Measurements from ENCODE around the gene MTA2.

MTA2 gene

DNA sequence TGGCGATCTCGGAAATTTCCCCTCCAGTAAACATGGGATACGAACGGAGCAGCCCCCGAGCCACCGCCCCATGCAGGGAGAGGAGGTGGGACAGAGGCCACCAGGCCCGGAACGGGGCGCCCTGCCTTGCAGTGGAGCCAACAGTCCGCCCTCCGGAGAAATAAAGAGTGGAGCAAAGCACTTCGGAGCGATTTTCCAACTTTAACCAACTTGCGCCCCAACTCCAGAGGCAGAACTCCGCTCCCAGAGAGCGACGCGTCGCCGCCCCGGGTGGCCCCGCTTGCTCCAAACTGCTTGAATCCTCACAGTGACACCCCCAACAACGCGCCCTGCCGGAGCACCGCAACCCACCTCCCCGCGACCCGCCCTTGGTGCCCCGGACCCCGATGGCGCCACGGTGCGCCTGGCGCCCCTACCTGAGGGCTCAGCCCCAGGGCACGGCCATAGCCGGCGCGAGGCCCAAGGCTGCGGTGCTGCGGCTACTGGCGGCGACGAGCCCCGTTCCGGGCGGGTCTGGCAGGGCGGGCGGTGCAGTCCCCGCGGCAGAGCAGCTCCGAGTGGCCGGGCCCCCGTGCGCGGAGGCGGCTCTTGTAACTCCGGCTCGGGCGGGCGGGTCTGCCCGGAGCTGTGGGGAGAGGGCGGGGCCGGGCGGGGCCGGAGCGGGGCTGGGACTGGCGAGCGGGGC, 55.3 kb downstream of the MTA2 start, which contains the start of gene AHNAK:
TSS of gene AHNAK (minus strand) at position 563 of the 685 bp plus-strand sequence. CDS start 10,708 bp downstream, outside the sequence.
- DNase-seq: no peak

DNA sequence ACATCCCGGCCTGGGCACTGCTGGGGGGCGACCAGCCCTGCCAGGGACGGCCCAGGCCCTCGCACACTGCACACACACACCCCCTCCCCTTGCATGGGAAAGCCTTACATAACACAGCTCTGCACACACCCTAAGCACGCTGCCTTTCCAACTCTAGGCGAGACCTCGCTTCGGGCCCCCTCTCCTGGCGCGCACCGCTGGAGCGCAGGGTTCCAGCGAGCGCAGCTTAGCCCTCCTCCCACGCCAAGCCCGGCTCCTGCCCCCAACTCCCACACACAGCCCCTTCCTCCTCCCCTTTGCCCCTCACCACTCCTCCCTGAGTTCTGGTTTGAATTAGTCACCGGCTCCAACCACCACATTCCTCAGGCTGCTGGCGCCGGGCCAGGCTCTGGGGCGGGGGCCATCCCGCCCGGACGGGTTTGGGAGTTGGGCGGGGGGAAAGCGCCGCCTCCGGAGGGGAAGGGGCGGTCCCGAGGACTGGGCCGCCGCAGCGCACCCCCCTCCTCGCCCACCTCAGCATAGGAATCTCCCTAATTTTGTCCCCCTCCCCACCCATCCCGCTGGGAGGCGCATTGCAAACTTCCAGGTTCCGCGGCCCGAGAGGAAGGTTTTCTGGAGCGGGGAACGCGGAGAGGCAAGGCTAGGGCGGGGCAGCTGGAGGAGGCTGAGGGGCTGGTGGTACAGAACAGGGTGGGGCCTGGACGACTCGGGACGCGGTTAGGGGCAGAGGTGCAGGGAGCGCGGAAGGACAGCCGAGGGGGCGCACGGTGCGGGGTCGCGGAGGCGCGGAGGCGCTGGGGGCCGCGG, 56.0 kb downstream of the MTA2 start:
- DNase-seq: no peak

- DNase-seq: no peak
Observed at GRCh38 chr11:62544581-62545436, 56.9 kb downstream of the MTA2 start.

DNA sequence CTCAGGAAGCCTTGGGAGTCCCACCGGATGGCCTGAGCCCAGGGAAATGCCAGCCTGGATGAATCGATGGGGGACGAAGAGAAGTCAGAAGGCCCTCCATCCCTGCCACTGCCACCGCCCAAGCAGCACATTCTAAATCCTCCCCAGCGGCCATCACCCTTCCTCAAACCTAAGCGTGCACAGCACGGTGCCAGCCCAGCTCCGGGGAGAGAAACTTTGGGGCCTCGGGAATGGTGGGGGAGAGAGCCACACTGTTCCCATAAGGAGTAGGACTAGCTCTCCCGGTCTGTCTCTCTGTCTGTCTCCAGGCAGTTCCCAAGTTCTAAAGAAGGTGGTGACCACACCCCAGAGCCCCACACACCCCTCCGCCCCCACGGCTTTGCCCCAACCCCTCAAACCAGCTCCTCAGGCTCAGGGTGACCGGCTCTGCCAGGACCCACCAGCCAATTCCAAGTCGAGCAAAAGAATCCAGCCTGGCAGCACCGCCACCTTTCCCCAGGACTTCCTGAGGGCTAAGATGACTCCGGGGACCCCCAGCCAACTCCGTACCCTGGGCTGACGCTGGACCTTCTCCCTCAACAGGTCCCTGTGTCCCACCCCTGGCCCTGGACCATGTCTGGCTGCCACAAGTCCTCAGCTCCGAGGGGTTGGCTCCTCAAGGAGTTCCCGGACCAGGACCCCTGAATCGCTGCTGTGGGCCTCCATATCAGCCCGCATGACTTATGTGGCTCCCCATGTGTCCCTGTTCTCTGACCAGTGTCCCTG, 57.8 kb downstream of the MTA2 start:
- no peak for DNase-seq
